Stimulated activated CD8-positive, alpha-beta memory T cell treated with anti-CD3 and anti-CD28 coated beads, Interleukin-4, amount 100 ng/mL, for 24 hours (primary cell): ENCODE results near the gene CDK3.
"Not testable (repeated sequence)": the region's sequence is repeated elsewhere in the genome, so short reads cannot be mapped to it uniquely, and the experiment has no call there.

ENCODE experiments used
- DNase-seq: peaks from one replicate; pipeline ENCODE4 v3.0.0-alpha.2; 2020; ENCODE audit warnings: low read depth

The CDK3 gene

DNA sequence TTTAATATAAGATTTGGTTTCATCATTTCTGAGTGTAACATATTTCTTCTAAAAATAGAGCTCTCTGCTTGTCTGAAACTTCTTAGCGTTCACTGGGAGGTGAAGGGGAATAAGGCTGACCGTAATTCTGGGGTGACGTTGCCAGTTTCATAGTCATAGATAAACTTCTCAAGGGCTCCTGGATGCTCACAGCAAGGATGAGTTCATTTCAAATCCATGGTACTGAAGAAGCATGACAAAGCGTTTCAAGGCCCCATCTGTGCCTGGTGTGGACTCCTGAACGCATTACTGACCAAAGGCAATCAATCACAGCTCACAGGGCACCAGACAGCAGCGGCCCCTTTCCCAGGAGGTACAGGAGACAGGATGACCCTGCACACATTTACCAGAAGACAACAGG lies 38.5 kb downstream of the CDK3 start:
- DNase-seq, result no peak

DNA sequence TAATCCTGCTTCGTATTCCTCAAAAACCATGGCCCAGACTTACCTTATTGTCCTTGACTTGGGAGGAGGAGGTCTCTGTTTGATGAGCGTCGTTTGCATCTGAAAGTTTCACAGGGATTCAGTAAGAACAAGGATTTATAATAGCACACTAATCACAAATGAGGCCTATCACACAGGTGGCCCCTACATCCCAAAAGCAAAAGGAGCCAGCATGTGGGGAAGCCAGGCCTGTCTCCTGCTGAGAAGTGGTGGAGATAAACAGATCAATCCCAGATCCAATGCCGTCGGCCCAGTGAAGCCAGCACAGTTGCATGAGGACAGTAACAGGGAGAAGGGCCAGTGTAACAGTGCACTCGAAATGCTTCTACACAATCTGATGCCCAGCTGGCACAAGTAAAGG lies 39.7 kb downstream of the CDK3 start:
- no peak for DNase-seq

DNA sequence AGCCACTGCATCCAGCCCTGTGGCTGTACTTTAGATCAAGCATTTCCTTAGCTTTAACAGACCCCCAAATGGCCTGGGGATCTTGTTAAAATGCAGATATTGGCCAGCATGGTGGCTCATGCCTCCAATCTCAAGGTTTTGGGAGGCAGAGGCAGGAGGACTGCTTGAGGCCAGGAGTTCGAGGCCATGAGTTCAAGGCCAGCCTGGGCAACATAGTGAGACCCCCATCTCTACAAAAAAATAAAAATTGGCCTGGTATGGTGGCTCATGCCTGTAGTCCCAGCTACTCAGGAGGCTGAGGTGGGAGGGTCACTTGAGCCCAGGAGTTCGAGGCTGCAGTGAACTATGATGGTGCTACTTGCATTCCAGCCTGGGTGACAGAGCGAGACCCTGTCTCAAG lies 42.2 kb downstream of the CDK3 start:
- not testable (repeated sequence) for DNase-seq

DNA sequence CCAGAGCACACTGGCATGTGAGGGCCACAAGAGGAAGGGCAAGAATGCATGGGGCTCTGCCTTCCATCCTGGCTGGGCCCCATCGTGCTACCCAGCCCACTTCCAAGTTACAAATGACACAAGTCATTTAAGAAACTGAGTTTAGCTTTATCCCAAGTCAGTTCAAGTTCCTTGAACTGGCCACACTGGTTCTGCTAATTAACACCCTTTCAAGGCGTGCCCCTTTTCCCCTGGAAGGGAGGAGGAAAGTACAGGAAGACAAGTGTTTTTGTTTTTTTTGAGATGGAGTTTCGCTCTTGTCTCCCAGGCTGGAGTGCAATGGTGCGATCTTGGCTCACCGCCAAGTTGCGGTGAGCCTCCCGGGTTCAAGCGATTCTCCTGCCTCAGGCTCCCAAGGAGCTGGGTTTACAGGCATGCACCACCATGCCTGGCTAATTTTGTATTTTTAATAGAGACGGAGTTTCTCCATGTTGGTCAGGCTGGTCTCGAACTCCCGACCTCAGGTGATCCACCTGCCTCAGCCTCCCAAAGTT lies 43.9 kb downstream of the CDK3 start:
- DNase-seq, result not testable (repeated sequence)

DNA sequence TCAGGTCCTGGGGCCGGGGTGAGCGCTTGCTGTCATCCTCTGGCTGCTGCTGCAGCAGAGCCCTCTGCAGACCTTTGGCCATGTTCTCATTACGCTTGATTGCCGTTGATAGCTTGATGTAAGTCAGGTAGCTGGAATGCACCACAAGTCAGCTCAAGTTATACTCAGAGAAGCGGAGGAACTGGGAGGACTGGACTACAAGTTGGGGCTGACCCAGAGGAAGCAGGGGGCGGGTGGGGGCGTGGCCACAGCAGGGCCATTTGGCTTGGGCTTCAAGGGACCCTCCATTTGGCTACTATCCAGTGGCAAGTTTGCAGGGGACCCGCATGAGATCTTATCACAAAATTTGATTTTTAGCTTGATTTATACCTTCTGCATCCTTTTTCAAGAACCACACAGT lies 45.4 kb downstream of the CDK3 start:
- DNase-seq, result no peak

DNA sequence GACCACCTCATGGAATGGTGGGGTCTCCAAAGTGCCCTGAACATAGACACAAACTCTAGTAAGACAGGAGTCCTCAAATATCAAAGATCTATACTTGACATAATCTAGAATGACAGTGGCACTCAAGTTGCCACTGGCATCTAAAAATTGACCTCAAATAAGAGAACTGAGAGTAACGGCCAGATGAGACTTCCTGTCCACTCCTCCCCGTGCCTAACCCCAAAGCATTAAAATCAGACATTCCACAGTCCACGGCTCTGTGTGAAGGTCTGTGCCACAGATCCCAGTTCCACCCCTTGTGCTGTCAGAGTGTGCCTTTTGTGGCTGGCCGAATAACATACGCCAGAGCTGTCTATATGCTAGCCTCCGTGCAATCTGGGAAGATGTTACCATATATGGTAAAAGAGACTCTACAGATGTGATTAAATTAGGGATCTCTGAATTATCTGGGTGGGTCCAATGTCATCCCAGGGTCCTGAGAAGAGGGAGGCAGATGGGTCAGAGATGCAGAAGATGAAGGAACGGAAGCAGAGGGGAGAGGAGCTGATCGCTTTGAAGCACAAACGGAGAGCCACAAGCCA lies 47.5 kb downstream of the CDK3 start:
- DNase-seq, result no peak

DNA sequence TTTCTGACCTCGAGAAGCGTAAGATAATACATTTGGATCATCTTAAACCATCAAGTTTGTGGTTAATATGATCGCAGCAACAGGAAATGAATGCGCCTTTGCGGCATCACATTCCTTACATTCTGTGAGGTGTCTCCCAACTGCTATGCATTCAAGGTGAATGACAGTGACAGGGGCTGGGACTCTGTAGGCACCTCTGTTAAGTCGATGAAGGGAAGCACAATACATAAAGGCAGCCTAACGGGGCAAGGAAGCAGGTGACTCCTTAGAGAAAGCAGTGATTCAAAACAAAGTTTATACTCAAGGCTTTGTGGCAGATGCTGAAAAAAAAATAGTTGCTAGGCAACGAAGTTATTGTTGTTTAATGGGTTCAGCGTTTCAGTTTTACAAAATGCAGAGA lies 48.1 kb downstream of the CDK3 start:
- DNase-seq, result no peak

DNA sequence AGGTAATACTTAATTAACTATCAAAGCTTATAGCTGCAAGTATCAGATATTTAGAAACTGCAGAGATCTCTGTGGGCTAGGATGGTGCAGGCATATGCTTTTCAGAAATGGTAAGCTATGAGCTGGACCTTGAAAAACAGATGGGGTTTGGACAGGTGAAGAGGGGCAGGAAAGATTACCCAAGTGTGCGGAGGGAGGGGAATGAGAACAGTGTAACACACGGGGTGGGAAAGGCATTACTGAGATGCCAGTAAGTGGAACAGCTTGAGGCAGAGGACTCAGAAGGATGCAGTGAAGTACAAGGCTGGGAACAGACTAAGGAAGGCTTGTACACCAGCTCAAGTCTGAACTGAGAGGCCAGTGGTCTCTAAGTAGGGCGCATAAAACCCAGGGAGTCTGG lies 48.6 kb downstream of the CDK3 start:
- DNase-seq, result no peak

DNA sequence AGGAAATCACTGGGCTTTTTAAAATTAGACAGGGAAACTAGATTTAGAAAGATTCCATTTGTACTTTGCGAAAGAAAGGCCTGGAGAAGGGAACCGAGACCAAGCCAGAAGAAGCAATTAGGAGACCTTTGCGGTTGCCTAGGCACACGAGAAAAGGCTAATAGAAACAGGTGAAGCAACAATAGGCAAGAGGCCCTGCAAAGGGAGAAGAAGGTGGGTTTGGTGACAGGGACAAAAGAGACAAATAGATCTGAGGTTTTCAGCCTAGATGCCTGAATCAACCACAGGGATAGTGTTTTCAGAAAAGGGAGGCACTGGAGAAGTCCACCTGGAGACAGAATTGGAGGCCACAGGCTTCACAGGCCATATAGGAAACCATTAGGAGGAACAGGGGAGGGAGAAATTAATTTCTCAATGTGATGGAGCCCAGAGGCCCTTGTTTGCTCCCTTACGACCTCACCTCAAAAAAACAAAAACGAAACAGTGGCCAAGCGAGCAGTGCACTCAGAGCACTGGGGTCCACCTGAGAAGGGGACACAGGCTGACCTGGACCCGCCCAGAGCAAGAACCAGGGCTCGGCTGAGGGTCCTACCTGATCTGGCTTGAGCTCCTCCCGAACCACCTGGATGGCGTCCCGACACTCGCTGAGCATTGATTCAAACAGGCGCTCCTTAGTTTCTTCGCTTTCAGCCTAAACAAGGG lies 49.3 kb downstream of the CDK3 start:
- no peak for DNase-seq

DNA sequence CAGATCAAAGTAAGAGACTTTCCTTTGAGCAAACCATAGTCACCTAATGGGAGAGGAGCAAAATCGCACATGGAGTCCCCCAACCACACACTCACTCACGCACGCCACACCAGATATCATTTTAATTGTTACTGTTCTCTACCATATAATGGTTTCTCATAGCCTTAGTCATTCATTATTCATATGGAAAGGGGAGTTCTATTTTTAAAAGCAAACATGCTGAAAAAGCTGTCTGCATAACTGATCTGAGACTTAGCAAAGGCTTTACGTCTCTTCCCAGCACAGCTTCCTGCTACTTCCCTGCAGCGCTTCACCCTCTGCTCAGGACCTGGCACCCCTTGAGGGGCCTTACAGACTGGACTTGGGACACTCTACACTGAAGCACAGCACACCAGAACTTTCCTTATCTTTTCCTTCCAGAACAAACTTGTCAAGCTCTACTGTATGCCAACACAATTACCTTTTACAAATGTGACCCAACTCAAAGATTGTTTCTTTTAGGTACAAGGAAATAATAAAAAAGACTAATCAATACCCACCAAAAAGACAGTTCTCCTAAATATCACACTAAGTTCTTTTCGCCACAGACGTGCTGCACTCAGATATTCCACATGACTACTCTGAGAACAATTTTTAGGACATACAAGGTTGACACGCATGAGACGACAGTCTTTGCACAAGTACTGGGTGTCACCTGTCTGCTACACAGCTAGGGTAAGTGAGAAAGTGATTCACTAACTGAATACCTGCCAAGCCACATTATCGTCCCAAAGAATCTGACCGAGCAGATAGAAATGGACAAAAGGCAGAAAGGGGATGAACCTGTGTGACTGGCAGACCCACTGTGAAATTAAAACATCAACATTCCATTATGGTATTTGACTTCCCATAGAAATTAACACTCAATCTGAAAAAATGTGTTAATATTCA lies 50.1 kb downstream of the CDK3 start:
- no peak for DNase-seq

DNA sequence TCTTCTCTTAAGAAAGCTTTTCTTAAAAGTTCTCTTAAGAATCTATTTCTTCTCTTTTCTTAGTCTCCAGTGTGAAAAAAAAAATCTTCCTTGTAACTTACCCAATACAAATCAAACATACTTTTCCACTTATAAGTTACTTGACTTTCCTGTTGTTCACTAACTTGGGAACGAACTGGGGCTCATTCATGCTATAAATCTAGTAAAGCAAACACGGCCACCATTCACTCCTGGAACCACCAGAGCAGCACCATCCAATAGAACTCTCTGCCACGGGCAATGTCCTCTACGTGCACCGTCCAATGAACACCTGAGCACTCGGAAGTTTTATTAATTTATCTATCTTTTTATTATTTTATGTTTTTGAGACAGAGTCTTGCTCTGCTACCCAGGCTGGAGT lies 50.9 kb downstream of the CDK3 start:
- DNase-seq, result no peak

DNA sequence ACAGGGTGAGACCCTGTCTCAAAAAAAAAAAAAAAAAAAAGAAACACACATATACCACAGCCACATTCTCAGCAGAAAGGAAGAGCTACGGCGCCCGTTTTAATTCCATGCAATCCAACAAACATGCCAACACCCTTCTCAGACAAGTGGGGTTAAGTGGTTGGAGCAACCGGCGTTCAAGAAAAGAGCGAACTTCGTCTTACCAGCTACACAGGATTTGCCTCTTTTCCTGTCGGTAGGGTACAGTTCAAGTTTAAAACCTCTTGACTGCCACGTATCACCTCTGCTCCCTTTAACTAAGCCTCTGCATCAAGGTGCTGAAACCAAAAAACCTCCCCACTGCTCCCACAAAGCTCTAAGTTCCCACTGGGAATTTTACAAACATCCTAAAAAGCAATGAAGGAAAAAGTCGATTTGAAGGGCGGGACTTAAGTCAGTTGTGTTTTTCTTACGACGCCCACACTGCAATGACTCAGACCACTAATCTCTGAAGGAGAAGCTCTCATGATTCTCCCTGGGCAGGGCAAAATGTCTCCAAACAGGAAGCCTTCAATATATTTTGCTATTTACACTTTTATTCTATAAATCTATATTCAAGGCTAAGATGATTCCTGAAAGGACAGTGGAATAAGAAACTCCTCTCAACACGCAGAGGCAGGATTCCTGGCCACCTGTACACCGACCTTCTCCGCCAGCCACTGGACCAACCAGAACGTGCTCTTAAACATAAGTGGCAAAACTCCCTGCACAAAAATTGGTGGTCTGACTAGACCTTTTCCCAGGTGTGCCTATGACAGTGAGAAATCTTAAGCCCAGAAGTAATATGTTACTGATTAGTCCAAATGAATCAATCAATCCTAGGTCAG lies 52.8 kb downstream of the CDK3 start:
- DNase-seq, result no peak

DNA sequence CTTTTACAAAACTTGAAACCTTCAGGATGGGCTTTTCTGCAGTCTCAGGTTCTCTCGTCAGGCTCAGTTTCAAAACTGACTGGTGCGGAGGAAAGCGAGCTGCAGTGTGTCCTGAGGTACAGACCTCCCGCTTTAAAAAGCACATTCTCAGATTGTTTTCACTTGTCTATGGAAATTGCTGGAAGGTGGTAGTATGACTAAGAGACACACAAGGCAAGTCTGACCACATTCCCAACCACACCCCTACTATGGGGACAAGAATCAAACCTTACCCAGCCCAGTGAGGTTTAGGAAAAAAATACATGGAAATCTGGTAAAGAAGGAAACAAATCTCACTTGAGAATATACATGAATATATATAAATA lies 53.4 kb downstream of the CDK3 start:
- no peak for DNase-seq
